ENCODE data around the gene ADAMTS12. TPM values are rescaled to one million over a fixed set of nuclear protein-coding genes. Genes with fewer than 3 reads are reported as not detected.

Gene ADAMTS12
- total RNA-seq, 1 experiment from 2014 or later: 1.2 TPM

GRCh38 chr5:33929925-33930690, 38.3 kb upstream of the ADAMTS12 start:
- H3K27me3 Mint-ChIP-seq (ENCODE audit: unreplicated experiment): peaks cover 17% of the 10 kb centered on the region
- no peaks in the 10 kb centered on the region for H3K36me3 Mint-ChIP-seq (ENCODE audit: insufficient read depth, unreplicated experiment)
- no peak for DNase-seq
- no peak overlapping the region for H3K4me3 Mint-ChIP-seq (ENCODE audit: low read depth, unreplicated experiment)
- H3K27ac Mint-ChIP-seq (ENCODE audit: unreplicated experiment): no peak overlapping the region
- TF ChIP-seq CTCF (IDR thresholded peaks at IDR 0.05; ENCODE audit: unreplicated experiment): no peak
- peaks cover 20% of the 10 kb centered on the region for H3K4me1 Mint-ChIP-seq (ENCODE audit: low read depth, unreplicated experiment)
- H3K9me3 Mint-ChIP-seq (ENCODE audit: low read depth, unreplicated experiment): no peaks in the 10 kb centered on the region
- BruUV-seq (replicated peaks): no TSS peak
- intact Hi-C loops (cut with micrococcal nuclease; ENCODE audit: unreplicated experiment): loop anchor here (5.0 to 10.0 kb wide), 3 partner anchors 38 to 345 kb away; partner anchors contain the start of gene ADAMTS12
- CTCF ChIA-PET: no interaction called here

DNA sequence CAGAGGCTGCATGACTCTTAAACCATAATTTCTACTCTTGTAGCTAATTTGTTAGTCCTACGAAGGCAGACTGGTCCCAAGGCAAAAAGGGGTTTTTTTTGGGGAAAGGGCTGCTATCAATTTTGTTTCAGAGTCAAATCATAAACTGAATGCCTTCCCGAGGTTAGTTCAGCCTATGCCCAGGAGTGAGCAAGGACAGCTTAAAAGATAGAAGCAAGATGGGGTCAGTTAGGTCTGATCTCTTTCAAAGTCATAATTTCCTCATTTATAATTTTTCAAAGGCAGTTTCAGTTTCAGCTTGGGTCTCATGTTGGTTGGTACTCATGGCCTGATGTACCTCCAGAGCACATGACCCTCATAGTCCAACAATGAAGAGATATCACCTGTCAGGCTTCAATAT, 36.5 kb upstream of the ADAMTS12 start:
- Mint-ChIP-seq H3K27ac (ENCODE audit: unreplicated experiment) (no peak overlapping the region), H3K4me1 (ENCODE audit: low read depth, unreplicated experiment) (peaks cover 11% of the 10 kb centered on the region), H3K9me3 (ENCODE audit: low read depth, unreplicated experiment) (no peaks in the 10 kb centered on the region), H3K27me3 (ENCODE audit: unreplicated experiment) (peaks cover 17% of the 10 kb centered on the region), H3K36me3 (ENCODE audit: insufficient read depth, unreplicated experiment) (no peaks in the 10 kb centered on the region), H3K4me3 (ENCODE audit: low read depth, unreplicated experiment) (no peak overlapping the region)
- DNase-seq: no peak
- intact Hi-C loops (cut with micrococcal nuclease; ENCODE audit: unreplicated experiment): no loop called here
- no peak for TF ChIP-seq CTCF (IDR thresholded peaks at IDR 0.05; ENCODE audit: unreplicated experiment)
- CTCF ChIA-PET: interaction anchor here (0.6 kb wide), 1 partner anchor 1695 kb away, joined by 3 read pairs; no protein-coding TSS in a partner anchor
- BruUV-seq (replicated peaks): no TSS peak

DNA sequence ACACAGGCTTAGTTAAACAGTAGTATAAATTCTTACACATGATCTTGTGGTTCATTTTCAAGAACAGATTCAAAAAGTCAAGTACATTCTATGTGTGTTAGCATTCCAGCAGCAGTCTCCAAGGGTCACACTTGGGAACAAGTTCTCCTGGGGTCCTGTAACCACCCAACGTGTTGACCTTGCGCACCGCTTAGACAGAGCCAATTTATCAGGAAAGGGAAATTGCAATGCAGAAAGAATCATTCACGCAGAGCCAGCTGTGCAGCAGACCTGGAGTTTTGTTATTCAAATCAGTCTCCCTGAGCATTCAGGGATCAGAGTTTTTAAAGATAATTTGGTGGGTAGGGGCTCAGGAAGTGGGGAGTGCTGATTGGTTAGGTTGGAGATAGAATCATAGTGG, 35.9 kb upstream of the ADAMTS12 start:
- Mint-ChIP-seq H3K9me3 (ENCODE audit: low read depth, unreplicated experiment) (no peaks in the 10 kb centered on the region), H3K36me3 (ENCODE audit: insufficient read depth, unreplicated experiment) (no peaks in the 10 kb centered on the region), H3K4me1 (ENCODE audit: low read depth, unreplicated experiment) (peaks cover 11% of the 10 kb centered on the region), H3K4me3 (ENCODE audit: low read depth, unreplicated experiment) (no peak overlapping the region), H3K27me3 (ENCODE audit: unreplicated experiment) (peaks cover 22% of the 10 kb centered on the region), H3K27ac (ENCODE audit: unreplicated experiment) (no peak overlapping the region)
- intact Hi-C loops (cut with micrococcal nuclease; ENCODE audit: unreplicated experiment): no loop called here
- no peak for TF ChIP-seq CTCF (IDR thresholded peaks at IDR 0.05; ENCODE audit: unreplicated experiment)
- DNase-seq: no peak
- no TSS peak for BruUV-seq (replicated peaks)
- CTCF ChIA-PET: no interaction called here

DNA sequence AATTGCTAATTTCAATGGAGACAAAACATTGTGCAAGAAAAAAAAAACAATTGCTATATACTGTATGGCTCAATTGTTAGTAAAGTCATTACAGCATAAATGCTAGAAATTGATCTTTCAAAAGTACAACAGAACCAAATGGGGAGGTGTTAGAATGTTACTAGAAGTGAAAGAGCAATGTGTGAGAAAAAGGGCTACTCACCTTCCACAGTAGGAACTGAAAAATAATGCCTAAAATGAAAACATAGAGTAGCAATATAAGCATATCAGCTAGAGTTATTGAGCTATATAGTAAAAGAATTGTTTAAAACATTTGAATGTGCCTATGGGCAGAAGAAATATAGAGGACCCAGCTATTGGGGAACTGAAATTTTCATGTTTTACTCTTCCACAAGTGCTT, 33.5 kb upstream of the ADAMTS12 start:
- Mint-ChIP-seq H3K4me3 (ENCODE audit: low read depth, unreplicated experiment) (no peak overlapping the region), H3K27me3 (ENCODE audit: unreplicated experiment) (peaks cover 29% of the 10 kb centered on the region), H3K36me3 (ENCODE audit: insufficient read depth, unreplicated experiment) (no peaks in the 10 kb centered on the region), H3K27ac (ENCODE audit: unreplicated experiment) (no peak overlapping the region), H3K9me3 (ENCODE audit: low read depth, unreplicated experiment) (no peaks in the 10 kb centered on the region), H3K4me1 (ENCODE audit: low read depth, unreplicated experiment) (peaks cover 11% of the 10 kb centered on the region)
- no TSS peak for BruUV-seq (replicated peaks)
- no peak for DNase-seq
- intact Hi-C loops (cut with micrococcal nuclease; ENCODE audit: unreplicated experiment): no loop called here
- TF ChIP-seq CTCF (IDR thresholded peaks at IDR 0.05; ENCODE audit: unreplicated experiment): no peak
- CTCF ChIA-PET: no interaction called here

Data from Calu3 (cell line).